Measurements from ENCODE around the gene PPP1R13L. TPM values are rescaled to one million over a fixed set of nuclear protein-coding genes. Genes with fewer than 3 reads are reported as not detected.
A peak's percentile ranks its signal among the peaks of the same experiment; 100 is the strongest.

Gene PPP1R13L
- total RNA-seq, 1 donor from 2014 or later = 8.2 TPM

DNA sequence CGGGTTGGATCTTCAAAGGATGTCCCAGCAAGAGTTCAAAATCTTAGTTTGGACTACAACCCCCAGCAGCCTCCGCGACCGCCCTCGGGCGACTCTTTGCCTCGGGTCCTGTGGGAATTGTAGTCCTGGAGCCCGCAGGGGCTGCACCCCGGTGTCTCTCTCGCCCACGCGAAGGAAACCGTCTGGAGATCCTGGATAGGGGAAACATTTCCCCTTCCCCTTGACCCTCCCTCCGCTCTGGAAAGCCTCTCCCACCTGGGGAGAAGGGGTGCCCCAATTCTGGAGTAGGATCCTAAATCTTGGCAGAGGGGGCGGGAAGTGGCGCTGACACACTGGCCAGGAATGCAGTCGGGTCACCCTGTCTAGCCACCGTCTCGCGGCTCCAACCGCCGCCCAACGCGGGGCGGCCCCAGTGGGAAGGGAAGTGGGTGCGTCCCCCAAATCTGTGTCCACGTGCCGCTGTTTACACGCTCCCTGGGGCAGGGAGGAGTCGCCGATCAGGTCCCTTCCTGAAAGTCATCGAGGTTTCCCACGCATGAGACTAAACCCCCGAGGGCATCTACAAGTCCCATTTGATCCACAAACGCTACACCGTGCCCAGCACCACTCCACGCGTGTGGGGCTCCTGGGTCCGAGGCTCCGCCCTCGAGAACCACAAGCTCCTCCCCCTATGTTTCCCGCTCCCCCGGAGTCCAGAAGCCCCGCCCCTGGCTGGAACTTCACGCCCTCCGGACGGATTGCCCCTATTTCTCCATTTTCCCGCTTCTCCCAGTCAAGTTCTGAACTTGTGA is 761 bp upstream of the PPP1R13L start:
- TF ChIP-seq, protein P1, sequence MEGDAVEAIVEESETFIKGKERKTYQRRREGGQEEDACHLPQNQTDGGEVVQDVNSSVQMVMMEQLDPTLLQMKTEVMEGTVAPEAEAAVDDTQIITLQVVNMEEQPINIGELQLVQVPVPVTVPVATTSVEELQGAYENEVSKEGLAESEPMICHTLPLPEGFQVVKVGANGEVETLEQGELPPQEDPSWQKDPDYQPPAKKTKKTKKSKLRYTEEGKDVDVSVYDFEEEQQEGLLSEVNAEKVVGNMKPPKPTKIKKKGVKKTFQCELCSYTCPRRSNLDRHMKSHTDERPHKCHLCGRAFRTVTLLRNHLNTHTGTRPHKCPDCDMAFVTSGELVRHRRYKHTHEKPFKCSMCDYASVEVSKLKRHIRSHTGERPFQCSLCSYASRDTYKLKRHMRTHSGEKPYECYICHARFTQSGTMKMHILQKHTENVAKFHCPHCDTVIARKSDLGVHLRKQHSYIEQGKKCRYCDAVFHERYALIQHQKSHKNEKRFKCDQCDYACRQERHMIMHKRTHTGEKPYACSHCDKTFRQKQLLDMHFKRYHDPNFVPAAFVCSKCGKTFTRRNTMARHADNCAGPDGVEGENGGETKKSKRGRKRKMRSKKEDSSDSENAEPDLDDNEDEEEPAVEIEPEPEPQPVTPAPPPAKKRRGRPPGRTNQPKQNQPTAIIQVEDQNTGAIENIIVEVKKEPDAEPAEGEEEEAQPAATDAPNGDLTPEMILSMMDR (conservative IDR thresholded peaks at IDR 0.05) = no peak
- peaks cover 42% of the 10 kb centered on the region for H3K4me1 Mint-ChIP-seq
- H3K27me3 Mint-ChIP-seq (ENCODE audit: low read depth) = peaks cover 49% of the 10 kb centered on the region
- peak; percentile 83 for DNase-seq (ENCODE audit: low read depth, low spot score)
- peak overlapping the region; percentile 99 for H3K27ac Mint-ChIP-seq (ENCODE audit: unreplicated experiment)
- no peaks in the 10 kb centered on the region for H3K9me3 Mint-ChIP-seq
- peaks cover 2% of the 10 kb centered on the region for H3K36me3 Mint-ChIP-seq (ENCODE audit: low read depth)
- peak overlapping the region; percentile 93 for H3K4me3 Mint-ChIP-seq

DNA sequence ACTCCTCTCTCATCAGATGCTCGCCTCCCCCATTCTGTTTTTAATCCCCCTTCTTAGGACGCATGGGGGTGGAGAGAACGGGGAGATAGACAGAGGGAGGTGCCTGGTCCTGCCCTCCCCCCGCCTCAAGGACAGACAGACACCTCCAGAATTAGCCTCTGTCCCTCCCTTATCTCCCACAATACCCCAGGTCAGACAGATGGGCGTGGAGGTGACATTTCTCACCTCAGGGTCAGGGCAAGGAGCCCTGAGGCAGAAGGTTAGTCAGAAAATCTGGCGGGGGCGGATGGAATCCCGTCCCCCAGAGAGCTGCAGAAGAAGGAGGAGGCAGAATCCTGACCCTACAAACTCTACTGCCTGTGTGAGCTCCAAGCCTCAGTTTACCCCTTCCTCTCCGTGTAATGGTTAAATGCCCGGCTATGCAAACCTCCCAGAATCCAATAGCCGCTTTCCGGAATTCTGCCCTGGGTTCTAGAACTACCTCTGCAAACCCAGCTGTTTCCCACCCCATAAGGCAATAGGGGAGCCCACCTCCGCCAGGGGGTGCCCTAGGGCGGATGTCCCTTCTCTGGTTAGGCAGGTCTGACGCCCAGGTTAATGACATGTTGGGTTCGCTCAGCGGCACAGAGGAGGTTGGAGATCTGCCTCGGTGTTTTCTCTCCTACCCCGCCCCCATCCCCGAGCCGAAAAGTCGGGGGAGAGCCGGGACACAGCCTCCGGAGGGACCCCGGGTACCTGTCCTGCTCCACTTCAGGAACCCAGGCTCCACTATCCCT is 900 bp downstream of the PPP1R13L start:
- no peaks in the 10 kb centered on the region for H3K36me3 Mint-ChIP-seq (ENCODE audit: low read depth)
- peaks cover 39% of the 10 kb centered on the region for H3K4me1 Mint-ChIP-seq
- H3K9me3 Mint-ChIP-seq = no peaks in the 10 kb centered on the region
- peak; percentile 39 for DNase-seq (ENCODE audit: low read depth, low spot score)
- H3K27ac Mint-ChIP-seq (ENCODE audit: unreplicated experiment) = no peak overlapping the region
- TF ChIP-seq, protein P1 (conservative IDR thresholded peaks at IDR 0.05) = peak; percentile 64
- peaks cover 57% of the 10 kb centered on the region for H3K27me3 Mint-ChIP-seq (ENCODE audit: low read depth)
- peak overlapping the region; percentile 93 for H3K4me3 Mint-ChIP-seq

DNA sequence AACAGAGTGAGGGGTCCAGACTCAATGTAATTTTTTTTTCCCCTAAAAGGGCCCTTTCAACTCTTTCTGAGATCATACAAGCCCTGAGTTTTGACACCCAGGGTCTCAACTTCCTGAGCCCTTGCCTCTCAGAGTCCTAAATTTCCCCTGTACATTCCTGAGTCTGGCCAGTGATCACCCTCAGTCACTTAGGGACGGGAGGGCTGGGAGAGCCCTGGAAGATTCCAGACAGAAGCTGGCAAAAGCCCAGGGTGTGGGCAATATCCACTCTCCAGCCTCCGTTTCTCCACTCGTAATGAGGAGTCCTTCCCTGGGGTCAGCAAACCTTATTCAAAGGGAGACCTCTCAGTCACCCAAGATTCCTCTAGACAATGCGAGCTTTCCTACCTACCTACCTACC is 1.6 kb downstream of the PPP1R13L start:
- peak overlapping the region; percentile 93 for H3K4me3 Mint-ChIP-seq
- peaks cover 44% of the 10 kb centered on the region for H3K4me1 Mint-ChIP-seq
- TF ChIP-seq, protein P1 (conservative IDR thresholded peaks at IDR 0.05) = no peak
- peaks cover 62% of the 10 kb centered on the region for H3K27me3 Mint-ChIP-seq (ENCODE audit: low read depth)
- no peak for DNase-seq (ENCODE audit: low read depth, low spot score)
- no peaks in the 10 kb centered on the region for H3K9me3 Mint-ChIP-seq
- no peaks in the 10 kb centered on the region for H3K36me3 Mint-ChIP-seq (ENCODE audit: low read depth)
- H3K27ac Mint-ChIP-seq (ENCODE audit: unreplicated experiment) = no peak overlapping the region

DNA sequence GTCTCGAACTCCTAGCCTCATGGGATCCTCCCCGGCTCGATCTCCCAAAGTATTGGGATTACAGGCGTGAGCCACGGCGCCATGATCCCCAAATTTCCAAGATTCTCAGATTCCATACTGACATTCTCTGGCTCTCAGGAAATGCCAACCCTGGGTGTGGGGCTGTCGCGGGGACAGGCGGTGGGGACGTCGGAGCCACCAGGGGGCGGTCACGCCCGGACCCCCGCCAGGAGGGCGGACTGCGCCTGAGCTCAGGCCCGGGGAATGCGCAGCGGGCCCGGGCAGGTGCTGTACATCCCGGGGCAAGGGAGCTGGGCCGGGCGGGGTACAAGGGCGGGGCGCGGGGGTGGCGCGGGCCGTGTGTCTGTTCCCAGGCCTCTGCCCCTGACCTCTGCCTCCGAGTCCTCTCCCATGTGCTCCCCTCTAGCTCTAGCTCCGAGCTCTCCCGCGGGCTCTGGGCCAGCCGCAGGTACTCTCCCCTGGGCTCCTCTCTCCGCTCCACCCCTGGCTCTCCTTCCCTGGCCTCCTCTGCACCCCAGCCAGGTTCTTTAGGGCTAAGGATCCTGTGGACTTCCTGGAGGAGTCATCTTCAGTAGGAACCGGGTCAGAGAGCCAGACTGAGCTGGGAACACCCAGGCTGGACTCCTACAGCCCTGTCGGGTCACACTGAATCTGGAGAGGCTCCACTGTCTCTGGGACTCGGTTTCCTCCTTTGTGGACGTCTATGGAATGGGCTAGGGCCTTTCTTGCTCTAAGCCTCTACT is 2.4 kb downstream of the PPP1R13L start:
- Mint-ChIP-seq H3K27me3 (ENCODE audit: low read depth) (peaks cover 66% of the 10 kb centered on the region), H3K4me3 (no peak overlapping the region), H3K9me3 (no peaks in the 10 kb centered on the region), H3K4me1 (peaks cover 43% of the 10 kb centered on the region), H3K27ac (ENCODE audit: unreplicated experiment) (no peak overlapping the region), H3K36me3 (ENCODE audit: low read depth) (no peaks in the 10 kb centered on the region)
- TF ChIP-seq, protein P1 (conservative IDR thresholded peaks at IDR 0.05) = peak; percentile 78
- peak; percentile 59 for DNase-seq (ENCODE audit: low read depth, low spot score)

DNA sequence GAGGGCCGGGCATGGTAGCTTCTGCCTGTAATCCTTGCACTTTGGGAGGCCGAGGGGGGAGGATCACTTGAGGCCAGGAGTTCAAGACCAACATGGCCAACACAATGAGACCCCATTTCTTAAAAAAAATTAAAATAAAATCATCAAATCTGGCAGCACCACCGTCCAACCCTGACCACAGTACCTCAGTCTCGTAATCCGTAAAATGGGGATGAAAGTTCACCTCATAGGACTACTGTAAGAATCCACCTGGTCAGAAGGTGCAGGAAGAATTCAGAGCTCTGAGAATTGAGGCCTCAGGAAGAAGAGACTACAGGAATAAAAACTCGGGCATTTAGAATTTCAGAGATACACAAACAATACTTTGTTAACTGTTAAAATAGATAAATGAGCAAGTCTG is 3.1 kb downstream of the PPP1R13L start:
- Mint-ChIP-seq H3K4me1 (peaks cover 37% of the 10 kb centered on the region), H3K27ac (ENCODE audit: unreplicated experiment) (no peak overlapping the region)

More for the DNA sequence above, 3.1 kb downstream of the PPP1R13L start:
- peaks cover 66% of the 10 kb centered on the region for H3K27me3 Mint-ChIP-seq (ENCODE audit: low read depth)
- TF ChIP-seq, protein P1 (conservative IDR thresholded peaks at IDR 0.05) = no peak
- H3K36me3 Mint-ChIP-seq (ENCODE audit: low read depth) = no peaks in the 10 kb centered on the region
- no peak for DNase-seq (ENCODE audit: low read depth, low spot score)
- no peaks in the 10 kb centered on the region for H3K9me3 Mint-ChIP-seq
- H3K4me3 Mint-ChIP-seq = no peak overlapping the region
